Endothelial cell of umbilical vein (primary cell): ENCODE measurements around the gene TOMM7. TPM values are rescaled to one million over a fixed set of nuclear protein-coding genes. Genes with fewer than 3 reads are reported as not detected.

ENCODE experiments used
- BruUV-seq: library from RNA; stranded (reverse); fragments of 400-500 nt; replicated peaks from 2 replicates; lab custom pipeline; 2021; lab: Mats Ljungman, UMichigan
- CTCF ChIA-PET: fragments of 300-600, 350-600 bp; sonication (Branson Sonifier 250); formaldehyde crosslinking; loops from one replicate; lab custom pipeline; 2021; ENCODE audit warnings: antibody characterized with exemption, inconsistent platforms; lab: Charles Lee
- POLR2A ChIA-PET: fragments of 300-600, 350-600 bp; sonication (Branson Sonifier 250); formaldehyde crosslinking; loops from one replicate; lab custom pipeline; 2021; ENCODE audit warnings: antibody characterized with exemption, inconsistent platforms; lab: Charles Lee
- DNase-seq: peaks from one replicate; pipeline ENCODE4 v3.0.0-alpha.2; 2011; ENCODE audit warnings: low read depth, low spot score
- FAIRE-seq: peaks from 2 replicates; lab custom pipeline; 2011; peaks lifted over from hg19 to GRCh38; lab: Jason Lieb, UNC
- H2AFZ ChIP-seq: 2 replicates; pipeline ENCODE4 v1.6.0; 2012; ENCODE audit warnings: low read depth, low read length, control low read depth, inconsistent platforms
- H3K27ac ChIP-seq: 2 replicates; pipeline ENCODE4 v1.5.1; 2011; ENCODE audit warnings: low read depth, mild to moderate bottlenecking, control low read depth, low read length, moderate library complexity; ENCODE audit not compliant: insufficient read depth
- H3K27me3 ChIP-seq, 2 experiments: 2 replicates each; pipeline versions ENCODE4 v1.6.0 to v1.6.1; 2011; ENCODE audit warnings: low read length in 2 of 2, mixed read lengths in 1 of 2; ENCODE audit not compliant: control insufficient read depth in 2 of 2, insufficient read depth in 2 of 2
- H3K36me3 ChIP-seq, 2 experiments: 2 replicates in 1 of 2; 3 replicates in 1 of 2; pipeline ENCODE4 v1.5.1; 2011; ENCODE audit warnings: low read length in 2 of 2, mild to moderate bottlenecking in 1 of 2, moderate library complexity in 1 of 2; ENCODE audit not compliant: control insufficient read depth in 2 of 2, insufficient read depth in 2 of 2; ENCODE audit errors: extremely low read depth in 1 of 2
- H3K4me1 ChIP-seq: 3 replicates; pipeline ENCODE4 v1.5.1; 2011; ENCODE audit warnings: mild to moderate bottlenecking, low read length; ENCODE audit not compliant: control insufficient read depth, insufficient read depth; ENCODE audit errors: extremely low read depth
- H3K4me2 ChIP-seq: 2 replicates; pipeline ENCODE4 v1.6.1; 2011; ENCODE audit warnings: low read length, control low read depth, mixed read lengths; ENCODE audit not compliant: insufficient read depth
- H3K4me3 ChIP-seq, 3 experiments: fragments of 200-600 bp in 1 of 3; sonication (generic), shearing (Covaris generic) in 1 of 3; replicated peaks in 1 of 3; 2 replicates each; pipeline ENCODE4 v1.5.1; 2011 to 2016; ENCODE audit warnings: control low read depth in 3 of 3, low read length in 3 of 3, mild to moderate bottlenecking in 2 of 3, inconsistent platforms in 1 of 3, low read depth in 1 of 3, moderate library complexity in 1 of 3; ENCODE audit not compliant: insufficient read depth in 1 of 3
- H3K79me2 ChIP-seq: 2 replicates; pipeline ENCODE4 v1.6.0; 2012; ENCODE audit warnings: low read length, inconsistent platforms; ENCODE audit not compliant: control insufficient read depth, insufficient read depth
- H3K9ac ChIP-seq: replicated peaks from 2 replicates; pipeline ENCODE3; 2011; ENCODE audit warnings: low read length, control low read depth; ENCODE audit not compliant: insufficient read depth; ENCODE audit errors: extremely low read depth
- H3K9me1 ChIP-seq: replicated peaks from 3 replicates; pipeline ENCODE4 v1.6.0; 2011; ENCODE audit warnings: mild to moderate bottlenecking, low read length; ENCODE audit not compliant: control insufficient read depth, insufficient read depth; ENCODE audit errors: extremely low read depth
- H3K9me3 ChIP-seq: replicated peaks from 2 replicates; pipeline ENCODE4 v1.5.1; 2012; ENCODE audit warnings: low read length, inconsistent platforms; ENCODE audit not compliant: control insufficient read depth, insufficient read depth
- H4K20me1 ChIP-seq: replicated peaks from 2 replicates; pipeline ENCODE3; 2011; ENCODE audit warnings: mild to moderate bottlenecking, low read length; ENCODE audit not compliant: control insufficient read depth, insufficient read depth; ENCODE audit errors: extremely low read depth
- CTCF ChIP-seq, 2 donors: IDR thresholded peaks; 1 replicate in 1 of 2; 2 replicates in 1 of 2; pipeline ENCODE4 v1.5.1; 2011; ENCODE audit warnings: low read length in 2 of 2, mild to moderate bottlenecking in 2 of 2, moderate library complexity in 2 of 2, control low read depth in 1 of 2, inconsistent platforms in 1 of 2, low read depth in 1 of 2; ENCODE audit not compliant: insufficient read depth in 1 of 2; ENCODE audit errors: extremely low read depth in 1 of 2
- EZH2 ChIP-seq: IDR thresholded peaks from 2 replicates; pipeline ENCODE4 v1.6.1; 2012; ENCODE audit warnings: borderline replicate concordance, low read depth, mild to moderate bottlenecking, moderate library complexity, low read length, inconsistent platforms; ENCODE audit not compliant: severe bottlenecking
- FOS ChIP-seq: IDR thresholded peaks from 2 replicates; pipeline ENCODE4 v1.6.1; 2011; ENCODE audit warnings: mild to moderate bottlenecking, low read length, moderate library complexity, borderline replicate concordance; ENCODE audit not compliant: insufficient read depth
- GATA2 ChIP-seq: IDR thresholded peaks from 2 replicates; pipeline ENCODE4 v1.7.0; 2011; ENCODE audit warnings: low read depth, mild to moderate bottlenecking, moderate library complexity, mixed read lengths, low read length; ENCODE audit not compliant: insufficient read length, insufficient read depth
- JUN ChIP-seq: IDR thresholded peaks from 2 replicates; pipeline ENCODE4 v1.6.1; 2011; ENCODE audit warnings: borderline replicate concordance, low read depth; ENCODE audit not compliant: insufficient read length, insufficient read depth
- MYC ChIP-seq: IDR thresholded peaks from one replicate; pipeline ENCODE4 v1.6.1; 2011; ENCODE audit warnings: mild to moderate bottlenecking, low read depth, low read length
- POLR2A ChIP-seq: IDR thresholded peaks from 2 replicates; pipeline ENCODE4 v1.6.1; 2012; ENCODE audit warnings: low read depth, mild to moderate bottlenecking, control low read depth, low read length
- POLR2AphosphoS5 ChIP-seq: IDR thresholded peaks from 2 replicates; pipeline ENCODE4 v1.6.1; 2012; ENCODE audit warnings: low read depth, mild to moderate bottlenecking, control low read depth, low read length, moderate library complexity; ENCODE audit not compliant: insufficient read depth
- dilution Hi-C: fragments of 300-500 bp; cut with MboI; formaldehyde crosslinking; loops from one replicate; pipeline ENCODE4 v1.15.0; 2019; ENCODE audit warnings: low sequenced_read_pairs; ENCODE audit not compliant: extremely low pct_ligation_motif_present
- intact Hi-C: fragments of 100-400 bp; cut with micrococcal nuclease; formaldehyde crosslinking; loops from one replicate; pipeline ENCODE4 v1.10.0; 2022
- polyA plus RNA-seq, 4 experiments: library from polyadenylated mRNA; depleted of rRNA in 3 of 4; stranded (reverse) in 3 of 4; unstranded in 1 of 4; fragments of >200 nt; gene quantifications; 2 replicates each; pipeline versions ENCODE4 v1.2.1 to v1.2.3, GENCODE V29; 2011 to 2012; ENCODE audit warnings: missing spikeins in 1 of 4
- total RNA-seq: library from RNA; stranded (reverse); gene quantifications from 2 replicates; pipeline ENCODE4 v1.2.3, GENCODE V29; 2021

The TOMM7 gene
- total and polyA plus RNA-seq, 2 donors (not counting 3 experiments of a cell fraction or from before 2014, with no cell fraction given): 185 to 528 TPM

GRCh38 chr7:22776964-22777363 is 45.7 kb downstream of the TOMM7 start:
- TF ChIP-seq CTCF (IDR thresholded peaks at IDR 0.05; ENCODE audit: extremely low read depth in 1 of 2, insufficient read depth in 1 of 2, low read depth in 1 of 2, low read length in 2 of 2) (no peak), EZH2 (no peak), POLR2A (no peak), FOS (no peak), JUN (no peak), GATA2 (no peak), POLR2AphosphoS5 (no peak), MYC (no peak)
- Histone ChIP-seq H3K9ac (no peak overlapping the region), H3K27me3 (no peaks in the 10 kb centered on the region), H3K4me2 (no peak overlapping the region), H3K36me3 (no peaks in the 10 kb centered on the region), H3K79me2 (no peaks in the 10 kb centered on the region), H3K27ac (no peak overlapping the region), H4K20me1 (no peaks in the 10 kb centered on the region), H3K9me1 (no peaks in the 10 kb centered on the region), H2AFZ (no peak overlapping the region), H3K4me3 (no peak overlapping the region), H3K4me1 (no peaks in the 10 kb centered on the region), H3K9me3 (no peaks in the 10 kb centered on the region)
- dilution Hi-C loops: no loop called here
- BruUV-seq: no TSS peak
- intact Hi-C loops: loop anchor here (1.0 kb wide), 1 partner anchor 38 kb away; no protein-coding TSS in a partner anchor
- FAIRE-seq: no peak
- CTCF ChIA-PET: interaction anchor here (1.3 kb wide), 1 partner anchor 309 kb away, joined by 3 read pairs; no protein-coding TSS in a partner anchor
- no peak for DNase-seq
- POLR2A ChIA-PET: no interaction called here
